GM23248 (cell line): Measurements from ENCODE around the gene NKAIN2. TPM values are rescaled to one million over a fixed set of nuclear protein-coding genes. Genes with fewer than 3 reads are reported as not detected.
A peak's percentile ranks its signal among the peaks of the same experiment; 100 is the strongest.

Experiments used
- DNase-seq: peaks from one replicate; pipeline ENCODE4 v3.0.0-alpha.2; 2015
- H2AFZ ChIP-seq: fragments of 200-600 bp; sonication (generic); 2 replicates; pipeline ENCODE4 v1.6.1; 2016; ENCODE audit warnings: antibody characterized with exemption
- H3F3A ChIP-seq: fragments of 200-600 bp; sonication (generic); 2 replicates; pipeline ENCODE4 v1.6.1; 2016; ENCODE audit warnings: mild to moderate bottlenecking, antibody characterized with exemption, mixed run types; ENCODE audit not compliant: insufficient read depth
- H3K27ac ChIP-seq: fragments of 200-600 bp; sonication (generic); 2 replicates; pipeline ENCODE4 v1.5.1; 2016; ENCODE audit warnings: mild to moderate bottlenecking
- H3K27me3 ChIP-seq: fragments of 200-600 bp; sonication (generic); replicated peaks from 2 replicates; pipeline ENCODE4 v1.6.1; 2016; ENCODE audit warnings: mild to moderate bottlenecking; ENCODE audit not compliant: insufficient read depth
- H3K36me3 ChIP-seq: fragments of 200-600 bp; sonication (generic); 2 replicates; pipeline ENCODE4 v1.6.1; 2016; ENCODE audit warnings: low read depth, mild to moderate bottlenecking
- H3K4me1 ChIP-seq: fragments of 200-600 bp; sonication (generic); 2 replicates; pipeline ENCODE4 v1.6.1; 2016; ENCODE audit warnings: mild to moderate bottlenecking; ENCODE audit not compliant: insufficient read depth
- H3K4me2 ChIP-seq: fragments of 200-600 bp; sonication (generic); one replicate; pipeline ENCODE4 v1.6.1; 2016; ENCODE audit warnings: mild to moderate bottlenecking; ENCODE audit not compliant: unreplicated experiment
- H3K4me3 ChIP-seq: fragments of 200-600 bp; sonication (generic); 2 replicates; pipeline ENCODE4 v1.5.1; 2016; ENCODE audit warnings: mild to moderate bottlenecking
- H3K79me2 ChIP-seq: fragments of 200-600 bp; sonication (generic); 2 replicates; pipeline ENCODE4 v1.6.1; 2016; ENCODE audit warnings: mild to moderate bottlenecking; ENCODE audit not compliant: insufficient read depth
- H3K9ac ChIP-seq: fragments of 200-600 bp; sonication (generic); 2 replicates; pipeline ENCODE4 v1.6.1; 2016; ENCODE audit warnings: mild to moderate bottlenecking
- H3K9me2 ChIP-seq: fragments of 200-600 bp; sonication (generic); 2 replicates; pipeline ENCODE4 v1.6.1; 2016; ENCODE audit warnings: mixed run types, mild to moderate bottlenecking, moderate library complexity; ENCODE audit not compliant: insufficient read depth
- H3K9me3 ChIP-seq: fragments of 200-600 bp; sonication (generic); one replicate; pipeline ENCODE4 v1.6.1; 2017; ENCODE audit warnings: low read depth
- H4K20me1 ChIP-seq: fragments of 200-600 bp; sonication (generic); 2 replicates; pipeline ENCODE4 v1.6.0; 2016; ENCODE audit not compliant: insufficient read depth
- EZH2 ChIP-seq: fragments of 200-600 bp; sonication (generic); IDR thresholded peaks from 2 replicates; pipeline ENCODE4 v1.6.1; 2018; ENCODE audit warnings: antibody characterized with exemption, mild to moderate bottlenecking; ENCODE audit not compliant: insufficient read depth, poor library complexity, severe bottlenecking
- EZH2phosphoT487 ChIP-seq: fragments of 200-600 bp; sonication (generic); IDR thresholded peaks from 2 replicates; pipeline ENCODE4 v1.6.1; 2018; ENCODE audit warnings: antibody characterized with exemption, moderate library complexity, mild to moderate bottlenecking, low read depth; ENCODE audit not compliant: insufficient read depth
- WGBS, 2 experiments: methylation state at CpG; one replicate each; pipeline ENCODE4 v1.1.6; 2015 to 2017; ENCODE audit warnings: low lambda C conversion rate in 2 of 2, low coverage in 1 of 2; ENCODE audit errors: missing lambda C conversion rate in 2 of 2; 5-methylcytosine and 5-hydroxymethylcytosine counted together
- in situ Hi-C: fragments of 300-500 bp; cut with MboI; formaldehyde crosslinking; loops from 2 replicates; pipeline ENCODE4 v1.15.0; 2020
- polyA plus RNA-seq: library from polyadenylated mRNA; unstranded; fragments of >200 nt; fragmentation: Nextera tagmentation; extraction: Ambion mirVana; gene quantifications from 2 replicates; pipeline ENCODE4 v1.2.1, GENCODE V29; 2016
- total RNA-seq: library from RNA; depleted of rRNA; stranded (reverse); fragments of >200 nt; shearing (Covaris generic); gene quantifications from 2 replicates; pipeline ENCODE4 v1.2.3, GENCODE V29; 2014

NKAIN2 gene
- total and polyA plus RNA-seq, 2 experiments from 2014 or later, result not detected

- 28 to 32% methylated on average over 4 of the region's 4 CpGs for WGBS, 2 experiments
- H3K27ac ChIP-seq, result no peak overlapping the region
Measured at GRCh38 chr6:124669713-124670480, 866.2 kb downstream of the NKAIN2 start.

GRCh38 chr6:124670801-124671200 is 867.1 kb downstream of the NKAIN2 start:
- no peak overlapping the region for H3K27ac ChIP-seq
- in situ Hi-C loops, result no loop called here
- no peak for DNase-seq
- no peak overlapping the region for H2AFZ ChIP-seq
- no peak overlapping the region for H3K4me3 ChIP-seq
- H3K36me3 ChIP-seq, result no peaks in the 10 kb centered on the region
- TF ChIP-seq EZH2 (no peak), EZH2phosphoT487 (no peak)
- no peaks in the 10 kb centered on the region for H3K9me3 ChIP-seq
- H4K20me1 ChIP-seq, result no peaks in the 10 kb centered on the region
- no peak overlapping the region for H3K9ac ChIP-seq
- H3K27me3 ChIP-seq, result no peaks in the 10 kb centered on the region
- no peaks in the 10 kb centered on the region for H3K4me1 ChIP-seq
- H3F3A ChIP-seq, result no peaks in the 10 kb centered on the region
- no peaks in the 10 kb centered on the region for H3K9me2 ChIP-seq
- 5 to 14% methylated on average over 3 of the region's 3 CpGs for WGBS, 2 experiments
- no peak overlapping the region for H3K4me2 ChIP-seq
- no peaks in the 10 kb centered on the region for H3K79me2 ChIP-seq

More at GRCh38 chr6:124669713-124670480, 866.2 kb downstream of the NKAIN2 start:
- DNase-seq, result peak; percentile 2
- Histone ChIP-seq H3K9me2 (no peaks in the 10 kb centered on the region), H2AFZ (no peak overlapping the region), H3F3A (no peaks in the 10 kb centered on the region), H3K9me3 (no peaks in the 10 kb centered on the region), H3K9ac (no peak overlapping the region), H3K27me3 (no peaks in the 10 kb centered on the region), H3K36me3 (no peaks in the 10 kb centered on the region), H3K4me1 (no peaks in the 10 kb centered on the region), H3K4me2 (no peak overlapping the region), H4K20me1 (no peaks in the 10 kb centered on the region), H3K4me3 (no peak overlapping the region), H3K79me2 (no peaks in the 10 kb centered on the region)
- no peak for TF ChIP-seq EZH2phosphoT487
- TF ChIP-seq EZH2, result no peak
- in situ Hi-C loops, result no loop called here

- no peak for DNase-seq
- Histone ChIP-seq H4K20me1 (no peaks in the 10 kb centered on the region), H3K27ac (no peak overlapping the region), H3F3A (no peaks in the 10 kb centered on the region), H3K9ac (no peak overlapping the region), H3K27me3 (no peaks in the 10 kb centered on the region), H3K79me2 (no peaks in the 10 kb centered on the region), H3K36me3 (no peaks in the 10 kb centered on the region), H3K4me1 (no peaks in the 10 kb centered on the region), H2AFZ (no peak overlapping the region), H3K4me2 (no peak overlapping the region), H3K9me2 (no peaks in the 10 kb centered on the region), H3K9me3 (no peaks in the 10 kb centered on the region), H3K4me3 (no peak overlapping the region)
- in situ Hi-C loops, result no loop called here
- no peak for TF ChIP-seq EZH2phosphoT487
- TF ChIP-seq EZH2, result no peak
Measured at GRCh38 chr6:124671324-124671723, 867.7 kb downstream of the NKAIN2 start.

DNA sequence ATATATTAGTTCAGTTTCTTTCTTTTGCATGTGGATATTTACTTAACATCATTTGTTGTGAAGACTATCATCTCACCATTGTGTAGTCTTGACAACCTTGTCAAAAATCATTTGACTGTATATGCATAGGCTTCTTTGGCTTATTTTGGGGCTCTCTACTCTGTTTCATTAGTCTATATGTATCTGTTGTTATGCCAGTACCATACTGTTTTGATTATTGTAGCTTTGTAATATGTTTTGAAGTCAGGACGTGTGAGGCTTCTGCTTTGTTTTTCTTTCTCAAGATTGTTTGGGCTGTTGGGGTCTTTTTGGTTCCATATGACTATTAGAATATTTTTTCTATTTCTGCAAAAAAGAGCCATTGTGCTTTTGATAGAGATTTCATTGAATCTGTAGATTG is 870.4 kb downstream of the NKAIN2 start:
- H3K9me2 ChIP-seq, result no peaks in the 10 kb centered on the region
- no peak overlapping the region for H2AFZ ChIP-seq
- in situ Hi-C loops, result no loop called here
- TF ChIP-seq EZH2phosphoT487 (no peak), EZH2 (no peak)
- H3K4me3 ChIP-seq, result no peak overlapping the region
- H3K9me3 ChIP-seq, result no peaks in the 10 kb centered on the region
- DNase-seq, result no peak
- no peaks in the 10 kb centered on the region for H3K36me3 ChIP-seq
- no peaks in the 10 kb centered on the region for H3K27me3 ChIP-seq
- H3K9ac ChIP-seq, result no peak overlapping the region
- H3K79me2 ChIP-seq, result no peaks in the 10 kb centered on the region
- no peaks in the 10 kb centered on the region for H3F3A ChIP-seq
- H4K20me1 ChIP-seq, result no peaks in the 10 kb centered on the region
- no peak overlapping the region for H3K27ac ChIP-seq
- no peak overlapping the region for H3K4me2 ChIP-seq
- WGBS, 2 experiments, result 23 to 26% methylated on average over 1 of the region's 1 CpG
- H3K4me1 ChIP-seq, result no peaks in the 10 kb centered on the region
